GM19035 (cell line): ENCODE measurements around the gene DCST2.

Experiments used
- ATAC-seq: cut with Tn5 transposase; IDR thresholded peaks from one replicate; pipeline ENCODE4 v1.9.1; 2021; ENCODE audit not compliant: unreplicated experiment

DCST2 gene

DNA sequence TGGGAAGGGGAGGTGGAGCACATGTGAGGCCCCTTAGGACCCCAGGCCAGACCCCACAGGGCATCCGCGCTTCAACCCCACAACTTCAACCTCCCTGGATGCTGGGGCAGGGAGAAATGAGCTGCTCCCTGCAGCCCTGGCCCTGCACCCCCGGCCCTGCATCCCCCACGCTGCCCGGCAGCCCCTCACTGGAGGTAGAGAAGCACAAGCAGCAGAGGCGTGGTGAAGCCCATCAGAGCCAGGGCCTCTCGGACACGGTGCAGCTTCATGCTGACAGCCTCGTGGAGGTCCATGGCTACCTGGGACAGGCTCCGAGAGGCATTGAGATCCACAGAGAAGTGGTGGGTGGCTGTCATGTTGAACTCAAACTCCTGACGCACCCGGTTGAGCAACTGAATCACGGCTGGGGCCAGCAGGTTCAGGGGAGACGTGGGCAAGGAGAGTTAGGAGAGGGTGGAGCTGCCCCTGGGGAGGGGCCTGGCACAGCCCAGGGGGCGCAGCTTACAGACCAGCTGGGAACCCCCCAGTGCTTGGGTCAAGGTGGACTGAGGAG is 3.3 kb downstream of the DCST2 start:
- no peak for ATAC-seq

- no peak for ATAC-seq
Measured at GRCh38 chr1:155029513-155030242, 3.9 kb downstream of the DCST2 start.

- no peak for ATAC-seq
Measured at GRCh38 chr1:155026588-155026987, 7.0 kb downstream of the DCST2 start.

GRCh38 chr1:155026154-155026553 is 7.4 kb downstream of the DCST2 start:
- no peak for ATAC-seq

DNA sequence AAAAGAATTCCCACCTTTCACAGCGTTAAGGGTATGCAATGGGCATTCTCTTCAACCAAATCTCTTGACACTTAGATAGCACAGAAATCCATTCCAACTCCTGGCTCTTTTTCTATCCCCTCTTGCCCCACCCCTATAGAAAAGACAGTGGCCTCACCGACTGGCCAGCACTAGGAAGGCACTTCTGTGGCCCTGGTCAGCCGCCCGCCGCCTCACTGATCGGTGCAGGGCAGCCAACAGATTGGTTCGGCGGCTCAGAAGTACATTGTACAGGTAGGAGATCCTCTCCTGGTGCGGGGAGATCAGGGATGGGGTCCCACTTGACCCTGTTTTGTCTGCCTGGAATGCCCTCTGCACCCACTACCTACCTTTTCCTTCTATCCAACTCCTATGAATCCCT is 9.3 kb downstream of the DCST2 start:
- no peak for ATAC-seq

DNA sequence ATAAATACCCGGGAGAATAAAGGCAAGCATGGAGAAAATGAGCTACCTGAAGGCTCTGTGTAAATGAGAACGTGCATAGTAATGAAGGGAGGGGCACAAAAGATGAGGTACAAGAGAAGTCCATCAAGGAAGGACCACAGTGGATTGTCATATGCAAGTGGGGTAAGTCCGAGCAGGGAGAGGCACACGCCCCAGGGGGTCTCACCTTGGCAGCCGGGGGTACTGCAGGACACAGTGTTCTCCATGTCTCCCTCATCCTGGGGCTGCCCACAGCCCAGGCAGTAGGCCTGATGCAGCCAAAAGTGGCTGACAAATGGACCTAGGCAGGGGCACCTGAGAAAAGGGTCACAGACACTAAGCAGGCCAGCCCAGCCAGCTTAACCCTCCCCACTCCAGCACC is 10.0 kb downstream of the DCST2 start:
- ATAC-seq: no peak

DNA sequence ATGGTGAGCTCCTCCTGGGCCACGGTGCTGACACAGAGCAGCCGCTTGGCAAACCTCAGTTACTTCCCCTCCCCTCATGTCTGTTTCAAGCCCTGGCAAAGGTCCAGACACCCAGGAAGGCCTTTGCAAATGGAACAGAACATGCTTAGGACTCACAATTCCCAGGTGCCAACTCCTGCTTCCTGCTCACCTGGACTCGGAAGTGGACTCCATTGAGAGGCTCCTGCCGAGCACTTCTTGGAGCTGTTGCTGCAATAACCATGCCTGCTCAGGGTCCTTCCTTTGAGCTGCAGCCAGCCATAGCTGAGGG is 10.7 kb downstream of the DCST2 start:
- ATAC-seq: no peak

- no peak for ATAC-seq
Measured at GRCh38 chr1:155022136-155022926, 11.2 kb downstream of the DCST2 start.

GRCh38 chr1:155019377-155020245 is 14.0 kb downstream of the DCST2 start:
- no peak for ATAC-seq

GRCh38 chr1:155018617-155019348 is 14.8 kb downstream of the DCST2 start:
- ATAC-seq: no peak

- ATAC-seq: peak; percentile 22
Measured at GRCh38 chr1:155017946-155018316, 15.7 kb downstream of the DCST2 start.

GRCh38 chr1:155017041-155017945 is 16.3 kb downstream of the DCST2 start:
- peak; percentile 82 for ATAC-seq

GRCh38 chr1:155016231-155016831 is 17.2 kb downstream of the DCST2 start:
- ATAC-seq: no peak

GRCh38 chr1:155015527-155016230 is 17.9 kb downstream of the DCST2 start:
- no peak for ATAC-seq

GRCh38 chr1:155014709-155015508 is 18.7 kb downstream of the DCST2 start:
- ATAC-seq: no peak

DNA sequence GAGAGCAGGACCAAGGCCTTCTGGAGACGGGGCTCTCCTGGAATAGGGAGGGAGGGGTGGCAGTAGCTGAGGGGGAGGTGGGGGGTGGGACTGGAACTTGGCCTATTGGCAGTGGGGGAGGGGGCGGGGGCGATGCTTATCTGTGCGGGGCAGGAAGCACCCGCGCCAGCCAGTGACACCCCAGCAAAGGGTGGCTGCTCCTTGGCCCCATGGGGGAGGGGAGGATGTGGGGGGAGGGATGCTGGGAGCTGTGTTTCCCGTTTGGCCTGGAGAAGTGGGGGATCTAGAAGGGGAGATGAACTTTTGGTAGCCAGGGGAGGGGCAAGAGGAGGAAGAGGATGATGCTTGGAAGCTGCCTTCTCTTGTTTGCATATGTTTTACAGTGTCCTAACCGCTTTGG is 19.9 kb downstream of the DCST2 start:
- no peak for ATAC-seq

DNA sequence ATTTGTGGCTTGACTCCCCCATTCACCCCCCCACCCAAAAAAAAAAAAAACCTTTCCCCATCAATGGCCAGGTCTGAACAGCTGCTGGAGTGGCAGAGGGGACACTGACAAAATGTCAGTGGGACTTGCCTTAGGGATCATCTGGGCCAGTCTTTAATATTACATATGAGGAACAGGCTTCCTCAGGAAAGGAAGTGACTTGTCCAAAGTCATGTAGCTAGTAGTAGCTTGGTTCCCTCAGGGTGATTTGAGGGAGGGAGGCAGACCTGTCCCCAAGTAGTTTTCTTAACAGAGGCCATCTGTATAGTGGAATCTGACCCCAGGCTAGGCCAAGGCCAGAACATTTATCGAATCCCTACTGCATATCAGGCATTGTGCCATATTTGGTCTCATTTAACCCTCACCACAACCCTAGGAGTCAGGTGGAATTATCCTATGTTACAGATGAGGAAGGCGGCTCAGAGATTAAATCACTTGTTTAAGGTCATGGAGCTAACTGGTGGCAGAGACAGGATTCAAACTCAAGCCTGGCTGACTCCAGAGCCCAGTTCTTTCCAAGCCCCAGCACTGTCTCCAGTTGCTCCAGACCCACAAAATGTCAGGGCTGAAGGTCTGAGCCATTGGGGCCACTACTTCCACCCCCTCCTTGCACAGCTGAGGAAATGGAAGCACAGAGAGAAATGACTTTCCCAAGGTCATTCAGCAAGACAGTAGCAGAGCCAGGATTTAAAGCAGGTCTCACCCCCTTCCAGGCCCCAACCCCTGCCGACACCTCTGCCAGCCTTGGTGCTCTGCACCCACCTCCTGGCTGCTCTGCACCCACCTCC is 20.6 kb downstream of the DCST2 start:
- ATAC-seq: no peak
